ENCODE measurements around the gene CNGB1. TPM values are rescaled to one million over a fixed set of nuclear protein-coding genes. Genes with fewer than 3 reads are reported as not detected.
"Not testable (repeated sequence)": the region's sequence is repeated elsewhere in the genome, so short reads cannot be mapped to it uniquely, and the experiment has no call there.

Gene CNGB1
- total RNA-seq, 2 donors from 2014 or later, result 0.05 to 0.69 TPM

GRCh38 chr16:57897053-57897784 is 73.7 kb downstream of the CNGB1 start:
- Histone ChIP-seq H3K4me3 (no peak overlapping the region), H3K36me3 (no peaks in the 10 kb centered on the region), H3K4me1 (no peaks in the 10 kb centered on the region), H3K9ac (ENCODE audit: low read depth in 2 of 2, low read length in 2 of 2) (no peak overlapping the region), H3K27me3 (no peaks in the 10 kb centered on the region), H3K9me3 (no peaks in the 10 kb centered on the region), H3K27ac (no peak overlapping the region)
- no peak for DNase-seq
- TF ChIP-seq, protein P1, sequence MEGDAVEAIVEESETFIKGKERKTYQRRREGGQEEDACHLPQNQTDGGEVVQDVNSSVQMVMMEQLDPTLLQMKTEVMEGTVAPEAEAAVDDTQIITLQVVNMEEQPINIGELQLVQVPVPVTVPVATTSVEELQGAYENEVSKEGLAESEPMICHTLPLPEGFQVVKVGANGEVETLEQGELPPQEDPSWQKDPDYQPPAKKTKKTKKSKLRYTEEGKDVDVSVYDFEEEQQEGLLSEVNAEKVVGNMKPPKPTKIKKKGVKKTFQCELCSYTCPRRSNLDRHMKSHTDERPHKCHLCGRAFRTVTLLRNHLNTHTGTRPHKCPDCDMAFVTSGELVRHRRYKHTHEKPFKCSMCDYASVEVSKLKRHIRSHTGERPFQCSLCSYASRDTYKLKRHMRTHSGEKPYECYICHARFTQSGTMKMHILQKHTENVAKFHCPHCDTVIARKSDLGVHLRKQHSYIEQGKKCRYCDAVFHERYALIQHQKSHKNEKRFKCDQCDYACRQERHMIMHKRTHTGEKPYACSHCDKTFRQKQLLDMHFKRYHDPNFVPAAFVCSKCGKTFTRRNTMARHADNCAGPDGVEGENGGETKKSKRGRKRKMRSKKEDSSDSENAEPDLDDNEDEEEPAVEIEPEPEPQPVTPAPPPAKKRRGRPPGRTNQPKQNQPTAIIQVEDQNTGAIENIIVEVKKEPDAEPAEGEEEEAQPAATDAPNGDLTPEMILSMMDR (IDR thresholded peaks at IDR 0.05), result no peak
- intact Hi-C loops (cut with DNase I), result no loop called here

DNA sequence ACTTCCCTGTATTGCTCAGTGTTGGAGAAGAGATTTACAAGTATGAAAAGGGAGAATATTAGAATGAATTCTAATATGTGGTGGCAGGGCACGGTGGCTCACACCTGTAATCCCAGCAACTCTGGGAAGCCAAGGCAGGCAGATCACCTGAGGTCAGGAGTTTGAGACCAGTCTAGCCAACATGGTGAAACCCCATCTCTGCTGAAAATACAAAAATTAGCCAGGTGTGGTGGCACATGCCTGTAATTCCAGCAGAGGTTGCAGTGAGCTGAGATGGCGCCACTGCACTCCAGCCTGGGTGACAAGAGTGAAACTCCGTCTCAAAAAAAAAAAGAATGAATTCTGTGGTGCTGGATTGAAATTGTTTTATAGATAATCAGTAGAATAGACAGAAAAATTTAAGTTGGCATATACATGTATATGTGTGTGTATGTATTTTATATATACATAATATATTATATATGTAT is 75.8 kb downstream of the CNGB1 start:
- H3K9ac ChIP-seq (ENCODE audit: low read depth in 2 of 2, low read length in 2 of 2); DNase-seq; H3K27ac ChIP-seq; H3K27me3 ChIP-seq; H3K4me1 ChIP-seq; H3K36me3 ChIP-seq; intact Hi-C loops (cut with DNase I); H3K9me3 ChIP-seq; H3K4me3 ChIP-seq: not testable (repeated sequence)

DNA sequence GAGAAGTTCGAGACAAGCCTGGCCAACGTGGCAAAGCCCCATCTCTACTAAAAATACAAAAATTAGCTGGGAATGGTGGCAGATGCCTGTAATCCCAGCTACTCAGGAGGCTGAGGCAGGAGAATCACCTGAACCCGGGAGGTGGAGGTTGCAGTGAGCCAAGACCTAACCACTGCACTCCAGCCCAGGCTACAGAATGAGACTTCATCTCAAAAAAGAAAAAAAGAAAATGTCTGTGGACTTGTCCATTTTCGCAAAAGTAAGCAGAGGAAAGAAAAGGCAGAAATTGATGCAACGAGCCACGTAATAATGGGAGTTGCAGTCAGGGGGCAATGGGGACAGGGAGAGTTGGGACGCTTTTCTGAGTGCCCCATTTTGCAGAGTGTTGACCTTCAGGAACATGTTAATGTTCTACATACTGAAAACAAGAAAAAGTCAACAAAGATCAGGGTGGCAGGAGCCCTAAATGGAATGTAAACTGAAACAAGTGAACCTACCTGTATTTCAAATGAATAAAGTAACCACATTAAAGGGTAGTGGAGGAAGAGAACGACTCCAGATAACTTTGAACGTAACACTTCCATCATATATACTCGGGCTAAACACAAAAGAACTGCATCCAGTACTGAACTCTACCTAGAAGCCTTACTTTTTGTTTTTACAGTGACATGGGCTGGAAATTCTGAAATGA is 76.4 kb downstream of the CNGB1 start:
- intact Hi-C loops (cut with DNase I), result no loop called here

DNA sequence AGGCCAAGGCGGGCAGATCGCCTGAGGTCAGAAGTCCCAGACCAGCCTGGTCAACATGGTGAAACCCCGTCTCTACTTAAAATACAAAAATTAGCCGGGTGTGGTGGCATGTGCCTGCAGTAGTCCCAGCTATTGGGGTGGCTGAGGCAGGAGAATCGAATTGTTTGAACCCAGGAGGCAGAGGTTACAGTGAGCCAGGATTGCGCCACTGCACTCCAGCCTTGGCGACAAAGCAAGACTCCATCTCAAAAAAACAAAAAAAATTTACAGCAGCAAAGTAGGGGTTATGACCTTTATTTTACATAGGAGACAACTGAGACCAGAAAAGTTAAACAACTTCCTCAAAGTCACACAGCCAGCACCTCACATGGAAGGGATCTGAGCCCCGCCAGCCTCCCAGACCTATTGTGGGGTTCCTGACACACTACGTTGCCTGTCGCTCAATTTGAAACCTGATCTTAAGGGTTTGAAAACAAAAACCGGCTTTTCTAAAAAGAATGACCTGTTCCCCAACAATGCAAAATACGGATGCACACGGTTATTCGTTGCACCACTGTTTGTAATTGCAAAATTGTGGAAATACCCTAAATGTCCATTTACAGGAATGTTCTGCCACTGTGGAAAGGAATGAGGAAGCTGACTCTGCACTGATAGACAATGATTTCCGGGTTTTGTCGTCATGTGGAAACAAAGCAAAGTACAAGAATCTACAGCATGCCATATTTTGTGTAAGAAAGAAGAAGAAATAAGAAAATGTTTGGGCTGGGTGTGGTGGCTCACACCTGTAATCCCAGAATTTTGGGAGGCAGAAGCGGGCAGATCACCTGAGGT is 77.2 kb downstream of the CNGB1 start:
- Histone ChIP-seq H3K4me3 (no peak overlapping the region), H3K36me3 (no peaks in the 10 kb centered on the region), H3K9me3 (no peaks in the 10 kb centered on the region), H3K4me1 (no peaks in the 10 kb centered on the region), H3K27me3 (no peaks in the 10 kb centered on the region), H3K27ac (peak overlapping the region; percentile 57), H3K9ac (ENCODE audit: low read depth in 2 of 2, low read length in 2 of 2) (no peak overlapping the region)
- DNase-seq, result peak; percentile 44
- TF ChIP-seq, protein P1 (IDR thresholded peaks at IDR 0.05), result no peak
- intact Hi-C loops (cut with DNase I), result no loop called here

More for the DNA sequence above, 76.4 kb downstream of the CNGB1 start:
- Histone ChIP-seq H3K9ac (ENCODE audit: low read depth in 2 of 2, low read length in 2 of 2) (no peak overlapping the region), H3K9me3 (no peaks in the 10 kb centered on the region), H3K27ac (peak overlapping the region; percentile 57), H3K27me3 (no peaks in the 10 kb centered on the region), H3K4me3 (no peak overlapping the region), H3K4me1 (no peaks in the 10 kb centered on the region), H3K36me3 (no peaks in the 10 kb centered on the region)
- TF ChIP-seq, protein P1 (IDR thresholded peaks at IDR 0.05), result no peak
- no peak for DNase-seq

DNA sequence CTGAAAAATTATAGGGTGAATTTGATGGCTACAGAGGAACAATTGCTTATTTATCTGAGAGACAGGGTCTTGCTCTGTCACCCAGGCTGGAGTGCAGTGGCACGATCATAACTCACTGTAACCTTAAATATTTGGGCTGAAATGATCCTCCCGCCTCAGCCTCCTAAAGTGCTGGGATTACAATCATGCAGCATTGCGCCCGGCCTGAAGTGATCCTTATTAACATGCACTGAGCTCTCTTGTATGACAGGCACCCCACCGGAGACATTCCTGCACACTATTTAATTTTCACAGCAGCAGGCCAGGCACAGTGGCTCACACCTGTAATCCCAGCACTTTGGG is 77.7 kb downstream of the CNGB1 start:
- TF ChIP-seq, protein P1 (IDR thresholded peaks at IDR 0.05), result no peak
- no peak overlapping the region for H3K4me3 ChIP-seq
- no peak overlapping the region for H3K9ac ChIP-seq (ENCODE audit: low read depth in 2 of 2, low read length in 2 of 2)
- no peak for DNase-seq
- no peaks in the 10 kb centered on the region for H3K9me3 ChIP-seq
- intact Hi-C loops (cut with DNase I), result no loop called here
- no peaks in the 10 kb centered on the region for H3K4me1 ChIP-seq
- no peaks in the 10 kb centered on the region for H3K36me3 ChIP-seq
- peak overlapping the region; percentile 57 for H3K27ac ChIP-seq
- no peaks in the 10 kb centered on the region for H3K27me3 ChIP-seq
